GM12878 (cell line): ENCODE data around the gene UBQLN1. TPM values are rescaled to one million over a fixed set of nuclear protein-coding genes. Genes with fewer than 3 reads are reported as not detected.

ENCODE experiments used
- ATAC-seq: fragments of 200-7000 bp; cut with Tn5 transposase; 3 replicates; pipeline ENCODE4 v1.9.1; 2020; ENCODE audit warnings: mild to moderate bottlenecking, moderate library complexity
- BruUV-seq: library from RNA; stranded (reverse); fragments of 400-500 nt; replicated peaks from 2 replicates; lab custom pipeline; 2021; lab: Mats Ljungman, UMichigan
- CTCF ChIA-PET: fragments of 300-600 bp; sonication (Branson Sonifier 250); formaldehyde crosslinking; extraction: SDS; loops from one replicate; lab custom pipeline; 2021; ENCODE audit warnings: inconsistent platforms; lab: Yijun Ruan, JAX
- POLR2A ChIA-PET: fragments of 350-600 bp; formaldehyde crosslinking; extraction: SDS; loops from one replicate; lab custom pipeline; 2021; ENCODE audit warnings: inconsistent platforms; lab: Charles Lee
- RAD21 ChIA-PET: fragments of 300-600 bp; sonication (Branson Sonifier 250); formaldehyde crosslinking; loops from one replicate; lab custom pipeline; 2023; ENCODE audit warnings: antibody characterized with exemption; ENCODE audit not compliant: unreplicated experiment; lab: Charles Lee
- SMC1A ChIA-PET: fragments of 300-600 bp; sonication (Branson Sonifier 250); formaldehyde crosslinking; loops from one replicate; lab custom pipeline; 2023; ENCODE audit not compliant: unreplicated experiment, uncharacterized antibody; lab: Charles Lee
- DNase-seq: peaks from one replicate; pipeline ENCODE4 v3.0.0-alpha.2; 2011; ENCODE audit warnings: low read depth, low spot score
- FAIRE-seq: peaks from 3 replicates; lab custom pipeline; 2011; peaks lifted over from hg19 to GRCh38; lab: Jason Lieb, UNC
- H2AFZ ChIP-seq: 2 replicates; pipeline ENCODE4 v1.6.0; 2011; ENCODE audit warnings: low read depth, low read length, control low read depth; ENCODE audit not compliant: control insufficient read depth
- H3K27ac ChIP-seq: 2 replicates; pipeline ENCODE4 v1.5.1; 2011; ENCODE audit warnings: control low read depth; ENCODE audit not compliant: control insufficient read depth, insufficient read depth
- H3K27me3 ChIP-seq, 2 experiments: replicated peaks in 1 of 2; 2 replicates each; pipeline versions ENCODE4 v1.6.0 to v1.6.1; 2011; ENCODE audit warnings: low read length in 1 of 2; ENCODE audit not compliant: control insufficient read depth in 2 of 2, insufficient read depth in 2 of 2
- H3K36me3 ChIP-seq, 2 experiments: 2 replicates each; pipeline ENCODE4 v1.5.1; 2011; ENCODE audit warnings: low read length in 1 of 2; ENCODE audit not compliant: control insufficient read depth in 2 of 2, insufficient read depth in 2 of 2
- H3K4me1 ChIP-seq: 2 replicates; pipeline ENCODE4 v1.6.1; 2011; ENCODE audit warnings: mild to moderate bottlenecking, low read length, moderate library complexity, mixed read lengths; ENCODE audit not compliant: control insufficient read depth, insufficient read depth
- H3K4me2 ChIP-seq: 2 replicates; pipeline ENCODE4 v1.6.0; 2011; ENCODE audit warnings: control low read depth; ENCODE audit not compliant: control insufficient read depth, insufficient read depth
- H3K4me3 ChIP-seq: fragments of 200-600 bp; sonication (generic); 2 replicates; pipeline ENCODE4 v1.5.1; 2016
- H3K79me2 ChIP-seq: 2 replicates; pipeline ENCODE4 v1.6.0; 2011; ENCODE audit warnings: low read length; ENCODE audit not compliant: control insufficient read depth, insufficient read depth
- H3K9ac ChIP-seq: 2 replicates; pipeline ENCODE4 v1.8.0; 2011; ENCODE audit warnings: low read length, control low read depth, mixed read lengths; ENCODE audit not compliant: control insufficient read depth, insufficient read depth
- H3K9me3 ChIP-seq: replicated peaks from 3 replicates; pipeline ENCODE4 v1.5.1; 2011; ENCODE audit warnings: mild to moderate bottlenecking, low read length; ENCODE audit not compliant: control insufficient read depth, insufficient read depth
- H4K20me1 ChIP-seq: 2 replicates; pipeline ENCODE4 v1.6.0; 2011; ENCODE audit not compliant: control insufficient read depth, insufficient read depth
- ASH2L ChIP-seq: fragments of 300-600, 200-600 bp; sonication (generic); IDR thresholded peaks from 2 replicates; pipeline ENCODE4 v1.6.1; 2017; ENCODE audit warnings: low read depth, mild to moderate bottlenecking, borderline replicate concordance
- ATF3 ChIP-seq: IDR thresholded peaks from 2 replicates; pipeline ENCODE4 v1.6.1; 2011; ENCODE audit warnings: low read depth, mild to moderate bottlenecking, low read length, moderate library complexity, borderline replicate concordance; ENCODE audit errors: extremely low read depth
- BRCA1 ChIP-seq: IDR thresholded peaks from 2 replicates; pipeline ENCODE4 v1.6.1; 2011; ENCODE audit warnings: low read depth, low read length, improper control_type of control experiment
- EGR1 ChIP-seq, 2 experiments: IDR thresholded peaks; 1 replicate in 1 of 2; 2 replicates in 1 of 2; pipeline ENCODE4 v1.6.1; 2011 to 2012; ENCODE audit warnings: low read depth in 2 of 2, low read length in 2 of 2, borderline replicate concordance in 1 of 2, mild to moderate bottlenecking in 1 of 2, moderate library complexity in 1 of 2
- MTA2 ChIP-seq: fragments of 450-650 bp; IDR thresholded peaks from 2 replicates; pipeline ENCODE4 v1.6.1; 2016; ENCODE audit warnings: low read depth, mild to moderate bottlenecking, moderate library complexity
- NFYA ChIP-seq: IDR thresholded peaks from 2 replicates; pipeline ENCODE4 v1.6.1; 2011; ENCODE audit warnings: low read depth, mild to moderate bottlenecking, low read length, improper control_type of control experiment, borderline replicate concordance
- PML ChIP-seq: IDR thresholded peaks from 2 replicates; pipeline ENCODE4 v1.6.1; 2012; ENCODE audit warnings: low read length, inconsistent platforms
- REST ChIP-seq: IDR thresholded peaks from 2 replicates; pipeline ENCODE4 v1.6.1; 2012; ENCODE audit warnings: mild to moderate bottlenecking, low read depth, low read length
- RFX5 ChIP-seq: IDR thresholded peaks from 2 replicates; pipeline ENCODE4 v1.6.1; 2011; ENCODE audit warnings: low read depth, low read length, improper control_type of control experiment
- TAF1 ChIP-seq: IDR thresholded peaks from 2 replicates; pipeline ENCODE4 v1.6.1; 2011; ENCODE audit warnings: mild to moderate bottlenecking, low read depth, low read length, borderline replicate concordance
- TBL1XR1 ChIP-seq: IDR thresholded peaks from 2 replicates; pipeline ENCODE4 v1.6.1; 2012; ENCODE audit warnings: low read depth, low read length, improper control_type of control experiment
- TCF12 ChIP-seq: IDR thresholded peaks from 2 replicates; pipeline ENCODE4 v1.6.1; 2011; ENCODE audit warnings: low read depth, mild to moderate bottlenecking, low read length
- YBX1 ChIP-seq: fragments of 450-650 bp; IDR thresholded peaks from 2 replicates; pipeline ENCODE4 v1.6.1; 2016; ENCODE audit warnings: antibody characterized with exemption
- ZNF207 ChIP-seq: fragments of 450-650 bp; IDR thresholded peaks from 2 replicates; pipeline ENCODE4 v1.6.1; 2014; ENCODE audit warnings: antibody characterized with exemption, mild to moderate bottlenecking, borderline replicate concordance
- WGBS: methylation state at CpG from one replicate; pipeline ENCODE4 v1.1.6; 2016; ENCODE audit warnings: low lambda C conversion rate; ENCODE audit not compliant: insufficient replicate concordance, insufficient coverage; ENCODE audit errors: missing lambda C conversion rate; 5-methylcytosine and 5-hydroxymethylcytosine counted together
- in situ Hi-C: fragments of 300-500 bp; cut with MboI; formaldehyde crosslinking; loops from 9 replicates; pipeline ENCODE4 v1.14.3; 2018; ENCODE audit warnings: mixed read lengths
- intact Hi-C: fragments of 100-400 bp; cut with micrococcal nuclease; formaldehyde crosslinking; loops from one replicate; pipeline ENCODE4 v1.14.2; 2022; ENCODE audit not compliant: unreplicated experiment
- polyA plus RNA-seq, 11 experiments: library from polyadenylated mRNA; depleted of rRNA in 4 of 11; unstranded in 6 of 11; stranded (reverse) in 5 of 11; fragments of >200 nt; fragmentation: Nextera tagmentation in 4 of 11; fragmentation: Illumina TruSeq in 1 of 11; extraction: Ambion mirVana in 4 of 11; extraction: Trizol in 1 of 11; gene quantifications; 1 replicate in 1 of 11; 2 replicates in 10 of 11; pipeline versions ENCODE4 v1.2.1 to v1.2.3, GENCODE V29; 2011 to 2016; ENCODE audit warnings: inconsistent platforms in 2 of 11, missing spikeins in 2 of 11, low read depth in 1 of 11
- total RNA-seq, 4 experiments: library from RNA; depleted of rRNA in 3 of 4; stranded (reverse); fragments of >200 nt in 3 of 4; fragmentation: Illumina TruSeq in 1 of 4; extraction: Trizol in 1 of 4; gene quantifications; 2 replicates each; pipeline versions ENCODE4 v1.2.1 to v1.2.3, GENCODE V29; 2013 to 2021
- TF ChIP-seq, protein P1 (sequence below): IDR thresholded peaks from 2 replicates; pipeline ENCODE4 v1.6.1; 2012; ENCODE audit warnings: low read depth, low read length, improper control_type of control experiment
- TF ChIP-seq, protein P2 (sequence below): fragments of 450-650 bp; IDR thresholded peaks from 2 replicates; pipeline ENCODE4 v1.6.1; 2016; ENCODE audit warnings: mild to moderate bottlenecking
- TF ChIP-seq, protein P3 (sequence below): IDR thresholded peaks from 2 replicates; pipeline ENCODE4 v1.6.1; 2011; ENCODE audit warnings: borderline replicate concordance, low read depth, mild to moderate bottlenecking, moderate library complexity, low read length; ENCODE audit not compliant: insufficient read depth, poor library complexity, severe bottlenecking

The UBQLN1 gene
- total and polyA plus RNA-seq, 10 of the 15 experiments (the other 5 are each of a cell fraction or from before 2014, with no cell fraction given), result 12.4 to 118 (median 66.1) TPM

GRCh38 chr9:83670381-83670780 is 37.4 kb downstream of the UBQLN1 start (continued):
- TF ChIP-seq PML, result no peak
- TF ChIP-seq, protein P1, sequence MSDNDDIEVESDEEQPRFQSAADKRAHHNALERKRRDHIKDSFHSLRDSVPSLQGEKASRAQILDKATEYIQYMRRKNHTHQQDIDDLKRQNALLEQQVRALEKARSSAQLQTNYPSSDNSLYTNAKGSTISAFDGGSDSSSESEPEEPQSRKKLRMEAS, result no peak
- TF ChIP-seq YBX1, result no peak
- no peak for TF ChIP-seq MTA2
- no peak for TF ChIP-seq REST
- no peak for TF ChIP-seq EGR1 (IDR thresholded peaks at IDR 0.05; ENCODE audit: borderline replicate concordance in 1 of 2, low read depth in 2 of 2, low read length in 2 of 2)

GRCh38 chr9:83669067-83669466 is 38.7 kb downstream of the UBQLN1 start:
- ChIA-PET CTCF (interaction anchor here (0.6 to 1.3 kb wide), 3 partner anchors 47 to 245 kb away, joined by 3 to 4 read pairs (median 3); no protein-coding TSS in a partner anchor), POLR2A (no interaction called here), SMC1A (no interaction called here), RAD21 (no interaction called here)
- DNase-seq (no peak), ATAC-seq (no peak), FAIRE-seq (no peak)
- Histone ChIP-seq H2AFZ (no peak overlapping the region), H3K79me2 (no peaks in the 10 kb centered on the region; the same call in 1 of the 2 replicates), H3K27me3 (no peaks in the 10 kb centered on the region), H4K20me1 (no peaks in the 10 kb centered on the region), H3K27ac (no peak overlapping the region), H3K4me2 (no peak overlapping the region), H3K4me1 (peaks cover 14% of the 10 kb centered on the region; the same call in 1 of the 2 replicates), H3K9ac (no peak overlapping the region), H3K4me3 (no peak overlapping the region), H3K36me3 (peaks cover 9 to 26% of the 10 kb centered on the region in 2 experiments), H3K9me3 (no peaks in the 10 kb centered on the region)
- no TSS peak for BruUV-seq
- 100% methylated on average over 1 of the region's 1 CpG for WGBS
- intact Hi-C loops, result loop anchor here (1.0 kb wide), 1 partner anchor 46 kb away; the partner anchor contains the start of gene IDNK
- in situ Hi-C loops, result no loop called here
- TF ChIP-seq, protein P2, sequence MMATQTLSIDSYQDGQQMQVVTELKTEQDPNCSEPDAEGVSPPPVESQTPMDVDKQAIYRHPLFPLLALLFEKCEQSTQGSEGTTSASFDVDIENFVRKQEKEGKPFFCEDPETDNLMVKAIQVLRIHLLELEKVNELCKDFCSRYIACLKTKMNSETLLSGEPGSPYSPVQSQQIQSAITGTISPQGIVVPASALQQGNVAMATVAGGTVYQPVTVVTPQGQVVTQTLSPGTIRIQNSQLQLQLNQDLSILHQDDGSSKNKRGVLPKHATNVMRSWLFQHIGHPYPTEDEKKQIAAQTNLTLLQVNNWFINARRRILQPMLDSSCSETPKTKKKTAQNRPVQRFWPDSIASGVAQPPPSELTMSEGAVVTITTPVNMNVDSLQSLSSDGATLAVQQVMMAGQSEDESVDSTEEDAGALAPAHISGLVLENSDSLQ, result no peak
- TF ChIP-seq EGR1 (IDR thresholded peaks at IDR 0.05; ENCODE audit: borderline replicate concordance in 1 of 2, low read depth in 2 of 2, low read length in 2 of 2) (no peak), RFX5 (no peak), ATF3 (no peak), TAF1 (no peak), ZNF207 (no peak), NFYA (no peak), TCF12 (no peak), ASH2L (no peak), BRCA1 (no peak), TBL1XR1 (no peak)
- TF ChIP-seq, protein P3, sequence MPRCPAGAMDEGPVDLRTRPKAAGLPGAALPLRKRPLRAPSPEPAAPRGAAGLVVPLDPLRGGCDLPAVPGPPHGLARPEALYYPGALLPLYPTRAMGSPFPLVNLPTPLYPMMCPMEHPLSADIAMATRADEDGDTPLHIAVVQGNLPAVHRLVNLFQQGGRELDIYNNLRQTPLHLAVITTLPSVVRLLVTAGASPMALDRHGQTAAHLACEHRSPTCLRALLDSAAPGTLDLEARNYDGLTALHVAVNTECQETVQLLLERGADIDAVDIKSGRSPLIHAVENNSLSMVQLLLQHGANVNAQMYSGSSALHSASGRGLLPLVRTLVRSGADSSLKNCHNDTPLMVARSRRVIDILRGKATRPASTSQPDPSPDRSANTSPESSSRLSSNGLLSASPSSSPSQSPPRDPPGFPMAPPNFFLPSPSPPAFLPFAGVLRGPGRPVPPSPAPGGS, result no peak
